ENCODE results near the gene FANCG. TPM values are rescaled to one million over a fixed set of nuclear protein-coding genes. Genes with fewer than 3 reads are reported as not detected.
A peak's percentile ranks its signal among the peaks of the same experiment; 100 is the strongest.

The FANCG gene
- total RNA-seq (13.8 TPM), polyA plus RNA-seq (ENCODE audit: insufficient read depth, low read depth, low replicate concordance) (13.5 TPM)
- long read RNA-seq, donor 1, partial matches to known transcripts = 6 of 7 reads
- long read RNA-seq, donor 1, other reads (novel, unspliced or antisense) = 0 of 7 reads
- long read RNA-seq, donor 2, partial matches to known transcripts = 0 of 2 reads
- long read RNA-seq, donor 2, other reads (novel, unspliced or antisense) = 0 of 2 reads
- long read RNA-seq, donor 3, partial matches to known transcripts = 0 of 3 reads
- long read RNA-seq, donor 3, other reads (novel, unspliced or antisense) = 0 of 3 reads
- long read RNA-seq, donor 4 = 0 reads
- long read RNA-seq, donor 5, partial matches to known transcripts = 0 of 1 reads
- long read RNA-seq, donor 5, other reads (novel, unspliced or antisense) = 0 of 1 reads
- long read RNA-seq, donor 6 = 0 reads
- long read RNA-seq, donor 7, partial matches to known transcripts = 0 of 11 reads
- long read RNA-seq, donor 7, other reads (novel, unspliced or antisense) = 8 of 11 reads
- long read RNA-seq, donor 8, partial matches to known transcripts = 0 of 1 reads
- long read RNA-seq, donor 8, other reads (novel, unspliced or antisense) = 0 of 1 reads
- long read RNA-seq, donor 9 = 0 reads
- long read RNA-seq, donor 10, partial matches to known transcripts = 0 of 1 reads
- long read RNA-seq, donor 10, other reads (novel, unspliced or antisense) = 0 of 1 reads

GRCh38 chr9:35079426-35080341 is at the start of gene FANCG:
TSS of gene FANCG (minus strand) at chr9:35079942. CDS start at chr9:35079524, 418 bp downstream.
- DNase-seq (peak; percentile 92 to 97 (median 96)), FAIRE-seq (no peak)
- Histone ChIP-seq H3K9me3 (ENCODE audit: control insufficient read depth in 2 of 3, insufficient read depth in 1 of 3, low read length in 3 of 3) (no peaks in the 10 kb centered on the region), H3K9ac (ENCODE audit: low read length in 3 of 3) (peak within 1 kb of the TSS; percentile 71 to 78 (median 73)), H3K4me3 (ENCODE audit: low read length in 3 of 3) (peak within 1 kb of the TSS; percentile 84 to 91 (median 88)), H3K27ac (ENCODE audit: low read depth in 2 of 2, low read length in 2 of 2) (peak within 1 kb of the TSS; percentile 39 to 70), H3K36me3 (ENCODE audit: control insufficient read depth in 2 of 3, insufficient read depth in 3 of 3, low read length in 3 of 3) (peaks cover 0 to 5% (median 0%) of the 10 kb centered on the region in 3 donors), H3K4me1 (ENCODE audit: control insufficient read depth in 2 of 3, insufficient read depth in 2 of 3, low read depth in 1 of 3, low read length in 3 of 3) (peaks cover 0 to 12% (median 11%) of the 10 kb centered on the region in 3 donors), H3K27me3 (ENCODE audit: control insufficient read depth, insufficient read depth, low read length) (no peaks in the 10 kb centered on the region)
- TF ChIP-seq CTCF (IDR thresholded peaks at IDR 0.05; ENCODE audit: borderline replicate concordance, extremely low read depth, insufficient read depth) = peak; percentile 3
- intact Hi-C loops (cut with DNase I) = no loop called here

- Histone ChIP-seq H3K27me3 (ENCODE audit: control insufficient read depth, insufficient read depth, low read length) (no peaks in the 10 kb centered on the region), H3K4me3 (ENCODE audit: low read length in 3 of 3) (peak overlapping the region; percentile 51 to 97 (median 94)), H3K9ac (ENCODE audit: low read length in 3 of 3) (peak overlapping the region in 2 of 3 donors; percentile 33 to 47), H3K4me1 (ENCODE audit: control insufficient read depth in 2 of 3, insufficient read depth in 2 of 3, low read depth in 1 of 3, low read length in 3 of 3) (peaks cover 0 to 33% (median 20%) of the 10 kb centered on the region in 3 donors), H3K36me3 (ENCODE audit: control insufficient read depth in 2 of 3, insufficient read depth in 3 of 3, low read length in 3 of 3) (no peaks in the 10 kb centered on the region), H3K9me3 (ENCODE audit: control insufficient read depth in 2 of 3, insufficient read depth in 1 of 3, low read length in 3 of 3) (no peaks in the 10 kb centered on the region), H3K27ac (ENCODE audit: low read depth in 2 of 2, low read length in 2 of 2) (peak overlapping the region; percentile 92 to 93)
- intact Hi-C loops (cut with DNase I) = no loop called here
- TF ChIP-seq CTCF (IDR thresholded peaks at IDR 0.05; ENCODE audit: borderline replicate concordance, extremely low read depth, insufficient read depth) = peak; percentile 97
- peak; percentile 73 for FAIRE-seq
- DNase-seq = peak; percentile 92 to 98 (median 96)
Measured at GRCh38 chr9:35116898-35117551, 37.3 kb upstream of the FANCG start.

- Histone ChIP-seq H3K4me3 (ENCODE audit: low read length in 3 of 3) (peak overlapping the region; percentile 51 to 97 (median 94)), H3K27me3 (ENCODE audit: control insufficient read depth, insufficient read depth, low read length) (no peaks in the 10 kb centered on the region), H3K36me3 (ENCODE audit: control insufficient read depth in 2 of 3, insufficient read depth in 3 of 3, low read length in 3 of 3) (no peaks in the 10 kb centered on the region), H3K4me1 (ENCODE audit: control insufficient read depth in 2 of 3, insufficient read depth in 2 of 3, low read depth in 1 of 3, low read length in 3 of 3) (peaks cover 0 to 36% (median 23%) of the 10 kb centered on the region in 3 donors), H3K27ac (ENCODE audit: low read depth in 2 of 2, low read length in 2 of 2) (peak overlapping the region; percentile 92 to 93), H3K9ac (ENCODE audit: low read length in 3 of 3) (peak overlapping the region in 1 of 3 donors; percentile 47), H3K9me3 (ENCODE audit: control insufficient read depth in 2 of 3, insufficient read depth in 1 of 3, low read length in 3 of 3) (no peaks in the 10 kb centered on the region)
- no peak for DNase-seq
- no peak for FAIRE-seq
- intact Hi-C loops (cut with DNase I) = no loop called here
- TF ChIP-seq CTCF (IDR thresholded peaks at IDR 0.05; ENCODE audit: borderline replicate concordance, extremely low read depth, insufficient read depth) = no peak
Measured at GRCh38 chr9:35116539-35116897, 36.8 kb upstream of the FANCG start.

All from kidney (tissue), 22 donors.